Activated B cell treated with CpG ODN at 0.5 μM for 24 hours (primary cell): ENCODE data around the gene PHLDB1. TPM values are rescaled to one million over a fixed set of nuclear protein-coding genes. Genes with fewer than 3 reads are reported as not detected.
"Not testable (repeated sequence)": the region's sequence is repeated elsewhere in the genome, so short reads cannot be mapped to it uniquely, and the experiment has no call there.

Source experiments
- ATAC-seq: fragments of 200-7000 bp; cut with Tn5 transposase; one replicate; pipeline ENCODE4 v1.10.0; 2021; ENCODE audit warnings: low read depth, mild to moderate bottlenecking, moderate library complexity
- CTCF ChIA-PET: fragments of 350-600 bp; sonication (Branson Sonifier 250); formaldehyde crosslinking; loops from one replicate; lab custom pipeline; 2021; ENCODE audit warnings: antibody characterized with exemption; lab: Charles Lee
- POLR2A ChIA-PET: fragments of 350-600 bp; sonication (Branson Sonifier 250); formaldehyde crosslinking; loops from one replicate; lab custom pipeline; 2021; ENCODE audit warnings: antibody characterized with exemption; lab: Charles Lee
- DNase-seq: peaks from one replicate; pipeline ENCODE4 v3.0.0; 2022
- H3K27ac Mint-ChIP-seq: one replicate; pipeline ENCODE4 v1.8.0; 2020; ENCODE audit warnings: mixed read lengths
- H3K27me3 Mint-ChIP-seq: one replicate; pipeline ENCODE4 v1.8.0; 2021; ENCODE audit warnings: mixed read lengths
- H3K36me3 Mint-ChIP-seq: one replicate; pipeline ENCODE4 v1.8.0; 2021; ENCODE audit warnings: low read depth, mixed read lengths
- H3K4me1 Mint-ChIP-seq: one replicate; pipeline ENCODE4 v1.8.0; 2021; ENCODE audit warnings: mixed read lengths
- H3K4me3 Mint-ChIP-seq: one replicate; pipeline ENCODE4 v1.8.0; 2020; ENCODE audit warnings: mild to moderate bottlenecking, mixed read lengths
- H3K9me3 Mint-ChIP-seq: one replicate; pipeline ENCODE4 v1.8.0; 2020; ENCODE audit warnings: mixed read lengths
- intact Hi-C: fragments of 100-400 bp; cut with micrococcal nuclease; formaldehyde crosslinking; loops from one replicate; pipeline ENCODE4 v1.15.1; 2024
- total RNA-seq: library from RNA; stranded (reverse); gene quantifications from 2 replicates; pipeline ENCODE4 v1.2.3, GENCODE V29; 2022
- TF ChIP-seq, protein P1 (sequence below): fragments of 200-600 bp; IDR thresholded peaks from one replicate; pipeline ENCODE4 v1.8.0; 2022; ENCODE audit warnings: antibody characterized with exemption, mild to moderate bottlenecking

Gene PHLDB1
- total RNA-seq = 1.3 and 2.6 TPM in 2 replicates

DNA sequence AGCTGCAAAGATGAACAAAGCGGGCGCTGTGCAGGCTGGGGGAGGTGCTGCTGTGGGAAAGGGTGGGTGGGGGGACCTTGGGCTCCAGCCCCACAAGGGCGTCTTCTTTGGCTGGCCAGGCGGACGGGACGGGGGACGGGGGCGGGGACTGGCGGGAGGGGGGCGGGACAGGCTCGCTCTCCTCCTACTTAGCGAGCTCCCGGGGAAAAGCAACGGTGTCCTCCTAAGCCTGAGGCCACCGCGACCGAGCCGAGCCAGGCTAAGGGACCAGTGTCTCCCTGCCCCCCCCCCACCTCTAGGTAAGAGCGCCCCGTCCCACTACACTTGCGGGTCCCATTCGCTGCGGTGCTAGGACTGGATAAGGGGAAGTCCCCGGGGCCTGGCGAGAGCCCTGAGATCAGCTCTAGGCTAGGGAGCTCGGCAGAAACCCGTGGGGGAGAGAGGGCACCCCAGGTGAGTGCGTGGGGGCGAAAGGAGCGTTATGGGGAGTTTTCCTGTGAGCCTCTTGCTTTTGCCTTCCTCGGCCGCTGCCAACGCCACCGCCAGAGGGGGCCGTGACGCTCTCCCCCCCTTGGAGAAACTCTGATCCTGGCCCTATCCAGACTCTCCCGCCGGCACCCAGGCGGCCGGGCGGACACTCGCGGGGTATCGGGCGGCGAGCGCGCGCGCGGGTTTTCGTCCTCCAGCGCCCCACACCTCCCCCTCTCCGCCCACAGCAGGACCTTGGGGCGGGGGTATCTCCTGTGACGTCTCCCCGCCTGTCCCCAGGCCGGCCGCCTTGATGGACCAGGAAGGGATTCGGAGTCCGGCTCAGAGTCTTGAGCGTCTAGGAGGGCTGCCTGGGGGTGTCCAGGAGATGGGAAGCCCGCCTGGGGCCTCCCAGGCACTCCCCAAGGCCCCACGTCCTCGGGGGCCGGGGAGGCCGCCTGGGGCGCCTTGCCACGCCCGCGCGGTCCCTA is at the start of gene PHLDB1:
TSS of gene PHLDB1 (plus strand) at position 215 of the 959 bp plus-strand sequence. CDS start 6,222 bp downstream, outside the sequence.
- no peaks in the 10 kb centered on the region for H3K9me3 Mint-ChIP-seq
- H3K36me3 Mint-ChIP-seq = peaks cover 6% of the 10 kb centered on the region
- DNase-seq (peak; percentile 48), ATAC-seq (peak; percentile 8)
- H3K4me1 Mint-ChIP-seq = peaks cover 26% of the 10 kb centered on the region
- H3K27ac Mint-ChIP-seq = no peak within 1 kb of the TSS
- H3K27me3 Mint-ChIP-seq = peaks cover 19% of the 10 kb centered on the region
- TF ChIP-seq, protein P1, sequence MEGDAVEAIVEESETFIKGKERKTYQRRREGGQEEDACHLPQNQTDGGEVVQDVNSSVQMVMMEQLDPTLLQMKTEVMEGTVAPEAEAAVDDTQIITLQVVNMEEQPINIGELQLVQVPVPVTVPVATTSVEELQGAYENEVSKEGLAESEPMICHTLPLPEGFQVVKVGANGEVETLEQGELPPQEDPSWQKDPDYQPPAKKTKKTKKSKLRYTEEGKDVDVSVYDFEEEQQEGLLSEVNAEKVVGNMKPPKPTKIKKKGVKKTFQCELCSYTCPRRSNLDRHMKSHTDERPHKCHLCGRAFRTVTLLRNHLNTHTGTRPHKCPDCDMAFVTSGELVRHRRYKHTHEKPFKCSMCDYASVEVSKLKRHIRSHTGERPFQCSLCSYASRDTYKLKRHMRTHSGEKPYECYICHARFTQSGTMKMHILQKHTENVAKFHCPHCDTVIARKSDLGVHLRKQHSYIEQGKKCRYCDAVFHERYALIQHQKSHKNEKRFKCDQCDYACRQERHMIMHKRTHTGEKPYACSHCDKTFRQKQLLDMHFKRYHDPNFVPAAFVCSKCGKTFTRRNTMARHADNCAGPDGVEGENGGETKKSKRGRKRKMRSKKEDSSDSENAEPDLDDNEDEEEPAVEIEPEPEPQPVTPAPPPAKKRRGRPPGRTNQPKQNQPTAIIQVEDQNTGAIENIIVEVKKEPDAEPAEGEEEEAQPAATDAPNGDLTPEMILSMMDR = no peak
- ChIA-PET POLR2A (interaction anchor here (0.6 to 1.9 kb wide), 6 partner anchors 35 to 460 kb away, joined by 3 to 8 read pairs (median 4); partner anchors contain the start of genes ARCN1 and VPS11), CTCF (interaction anchor here (0.6 to 1.6 kb wide), 3 partner anchors 13 to 434 kb away, joined by 3 to 4 read pairs (median 3); no protein-coding TSS in a partner anchor)
- intact Hi-C loops = loop anchor here (2.0 kb wide), 1 partner anchor 169 kb away; no protein-coding TSS in a partner anchor
- H3K4me3 Mint-ChIP-seq = peak within 1 kb of the TSS; percentile 80

DNA sequence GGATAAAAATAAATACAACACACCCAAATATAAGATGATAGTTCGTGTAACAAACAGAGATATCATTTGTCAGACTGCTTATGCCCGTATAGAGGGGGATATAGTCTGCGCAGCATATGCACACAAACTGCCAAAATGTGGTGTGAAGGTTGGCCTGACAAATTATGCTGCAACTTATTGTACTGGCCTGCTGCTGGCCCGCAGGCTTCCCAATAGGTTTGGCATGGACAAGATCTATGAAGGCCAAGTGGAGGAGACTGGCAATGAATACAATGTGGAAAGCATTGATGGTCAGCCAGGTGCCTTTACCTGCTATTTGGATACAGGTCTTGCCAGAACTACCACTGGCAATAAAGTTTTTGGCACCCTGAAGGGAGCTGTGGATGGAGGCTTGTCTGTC is 46.6 kb upstream of the PHLDB1 start:
- POLR2A ChIA-PET = no interaction called here
- CTCF ChIA-PET = no interaction called here
- no peak for DNase-seq
- TF ChIP-seq, protein P1 = no peak
- Mint-ChIP-seq H3K4me3 (no peak overlapping the region), H3K9me3 (no peaks in the 10 kb centered on the region), H3K4me1 (peaks cover 7% of the 10 kb centered on the region), H3K27me3 (no peaks in the 10 kb centered on the region), H3K36me3 (peaks cover 32% of the 10 kb centered on the region), H3K27ac (no peak overlapping the region)
- intact Hi-C loops = no loop called here
- no peak for ATAC-seq

DNA sequence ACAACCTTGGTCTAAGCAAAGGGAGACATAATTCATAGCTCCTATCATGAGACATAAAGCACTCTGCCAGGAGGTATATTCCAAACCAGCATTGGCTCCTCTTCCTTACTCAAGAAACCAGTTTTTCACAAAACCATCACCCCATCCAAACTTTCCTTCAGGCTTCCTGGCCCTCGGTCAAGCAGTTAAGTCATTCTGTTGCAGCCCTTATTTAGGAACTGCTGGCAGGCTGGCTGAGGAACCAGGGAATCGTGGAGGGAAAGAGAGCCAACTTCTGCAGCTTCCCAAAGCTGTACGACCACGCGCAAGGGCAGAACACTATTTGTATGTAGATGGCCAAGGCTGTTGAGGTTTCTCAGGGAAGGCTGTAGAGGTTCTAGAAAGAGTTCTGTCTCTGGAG is 42.4 kb upstream of the PHLDB1 start:
- Mint-ChIP-seq H3K36me3 (peaks cover 10% of the 10 kb centered on the region), H3K9me3 (no peaks in the 10 kb centered on the region), H3K27me3 (no peaks in the 10 kb centered on the region), H3K4me1 (peaks cover 10% of the 10 kb centered on the region), H3K27ac (peak overlapping the region; percentile 20), H3K4me3 (peak overlapping the region; percentile 68)
- ATAC-seq (no peak), DNase-seq (no peak)
- ChIA-PET POLR2A (no interaction called here), CTCF (no interaction called here)
- TF ChIP-seq, protein P1 = no peak
- intact Hi-C loops = loop anchor here (5.0 kb wide), 2 partner anchors 368 to 418 kb away; no protein-coding TSS in a partner anchor

DNA sequence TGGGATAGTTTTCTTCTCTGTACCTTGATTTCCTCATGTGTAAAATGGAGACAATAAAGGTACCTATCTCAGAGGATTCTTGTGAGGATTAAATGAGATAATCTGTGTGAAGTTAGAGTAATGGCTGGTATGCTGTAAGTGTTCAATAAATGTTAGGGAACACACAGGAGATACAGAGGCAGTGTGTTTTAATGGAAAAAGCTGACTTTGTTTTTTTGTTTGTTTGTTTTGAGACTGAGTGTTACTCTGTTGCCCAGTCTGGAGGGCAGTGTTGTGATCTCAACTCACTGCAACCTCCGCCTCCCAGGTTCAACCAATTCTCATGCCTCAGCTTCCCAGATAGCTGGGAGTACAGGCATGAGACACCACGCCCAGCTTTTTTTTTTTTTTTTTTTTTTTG is 37.7 kb upstream of the PHLDB1 start:
- ATAC-seq = no peak
- TF ChIP-seq, protein P1 = no peak
- Mint-ChIP-seq H3K27me3 (no peaks in the 10 kb centered on the region), H3K27ac (no peak overlapping the region), H3K9me3 (no peaks in the 10 kb centered on the region), H3K36me3 (peaks cover 21% of the 10 kb centered on the region), H3K4me1 (peaks cover 35% of the 10 kb centered on the region), H3K4me3 (no peak overlapping the region)
- POLR2A ChIA-PET = interaction anchor here (0.6 kb wide), 1 partner anchor 428 kb away, joined by 3 read pairs; no protein-coding TSS in a partner anchor
- CTCF ChIA-PET = no interaction called here
- intact Hi-C loops = loop anchor here (5.0 kb wide), 3 partner anchors 132 to 422 kb away; partner anchors contain the start of gene KMT2A
- no peak for DNase-seq

DNA sequence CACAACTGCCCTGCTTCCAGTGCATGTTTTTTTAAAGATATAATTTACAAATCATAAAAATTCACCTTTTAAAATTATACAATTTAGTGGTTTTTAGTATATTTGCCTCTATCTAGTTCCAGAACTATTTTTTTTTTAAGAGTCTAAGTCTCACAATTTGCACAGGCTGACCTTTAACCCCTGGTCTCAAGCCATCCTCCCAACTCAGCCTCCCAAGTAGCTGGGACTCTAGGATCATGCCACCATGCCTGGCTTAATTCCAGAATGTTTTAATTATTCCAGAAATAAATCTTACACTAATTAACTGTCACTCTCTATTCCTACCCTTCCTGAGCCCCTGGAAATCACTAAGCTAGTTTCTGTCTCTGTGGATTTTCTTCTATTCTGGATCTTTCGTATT is 36.6 kb upstream of the PHLDB1 start:
- ChIA-PET POLR2A (no interaction called here), CTCF (no interaction called here)
- no peaks in the 10 kb centered on the region for H3K9me3 Mint-ChIP-seq
- H3K4me3 Mint-ChIP-seq = no peak overlapping the region
- H3K27me3 Mint-ChIP-seq = no peaks in the 10 kb centered on the region
- ATAC-seq = no peak
- TF ChIP-seq, protein P1 = no peak
- peaks cover 21% of the 10 kb centered on the region for H3K36me3 Mint-ChIP-seq
- intact Hi-C loops = loop anchor here (5.0 kb wide), 1 partner anchor 133 kb away; the partner anchor contains the start of gene KMT2A
- H3K27ac Mint-ChIP-seq = peak overlapping the region; percentile 18
- H3K4me1 Mint-ChIP-seq = peaks cover 40% of the 10 kb centered on the region
- no peak for DNase-seq

DNA sequence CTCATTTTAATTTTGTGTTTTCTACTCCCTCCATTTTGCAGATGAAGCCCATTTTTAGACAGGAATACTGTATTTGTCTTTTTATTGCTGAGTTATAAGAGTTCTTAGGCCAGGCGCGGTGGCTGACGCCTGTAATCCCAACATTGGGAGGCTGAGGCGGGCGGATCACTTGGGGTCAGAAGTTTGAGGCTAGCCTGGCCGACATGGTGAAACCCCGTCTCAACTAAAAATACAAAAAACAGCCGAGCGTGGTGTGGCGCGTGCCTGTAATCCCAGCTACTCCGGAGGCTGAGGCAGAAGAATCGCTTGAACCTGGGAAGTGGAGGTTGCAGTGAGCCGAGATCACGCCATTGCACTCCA is 35.7 kb upstream of the PHLDB1 start:
- H3K27me3 Mint-ChIP-seq, CTCF ChIA-PET, H3K9me3 Mint-ChIP-seq, ATAC-seq: not testable (repeated sequence)
- Mint-ChIP-seq H3K27ac (peak overlapping the region; percentile 86), H3K4me1 (peaks cover 44% of the 10 kb centered on the region), H3K4me3 (peak overlapping the region; percentile 93), H3K36me3 (peaks cover 20% of the 10 kb centered on the region)
- DNase-seq = peak; percentile 23
- intact Hi-C loops = loop anchor here (1.0 to 5.0 kb wide), 5 partner anchors 39 to 427 kb away; partner anchors contain the start of genes ATP5MG, CENATAC, KMT2A and UBE4A
- POLR2A ChIA-PET = interaction anchor here (0.6 to 1.5 kb wide), 12 partner anchors 16 to 755 kb away, joined by 3 to 8 read pairs (median 4); partner anchors contain the start of genes HMBS, KMT2A, PHLDB1 and TMEM25
